Measurements from ENCODE around the gene RSU1. TPM values are rescaled to one million over a fixed set of nuclear protein-coding genes. Genes with fewer than 3 reads are reported as not detected.

The RSU1 gene
- total and polyA plus RNA-seq, 10 of the 15 experiments (the other 5 are each of a cell fraction or from before 2014, with no cell fraction given): 49.2 to 139 (median 81.3) TPM

GRCh38 chr10:16646181-16647059, 170.8 kb downstream of the RSU1 start (continued):
- TF ChIP-seq CHD4 (IDR thresholded peaks at IDR 0.05) (no peak), POLR2AphosphoS2 (IDR thresholded peaks at IDR 0.05; ENCODE audit: low read depth, low read length) (no peak), SMC3 (IDR thresholded peaks at IDR 0.05; ENCODE audit: borderline replicate concordance, low read length) (no peak), CREM (IDR thresholded peaks at IDR 0.05; ENCODE audit: low read depth) (0 out of 2 replicates have a peak, but pooled peaks have one; percentile 10), RB1 (IDR thresholded peaks at IDR 0.05; ENCODE audit: borderline replicate concordance) (no peak), RCOR1 (conservative IDR thresholded peaks at IDR 0.05; ENCODE audit: low read depth, low read length) (no peak), IRF3 (IDR thresholded peaks at IDR 0.05) (no peak), TAF1 (IDR thresholded peaks at IDR 0.05; ENCODE audit: borderline replicate concordance, low read depth, low read length) (no peak), NR2F1 (conservative IDR thresholded peaks at IDR 0.05) (no peak), FOXM1 (IDR thresholded peaks at IDR 0.05; ENCODE audit: low read depth, low read length) (no peak), HCFC1 (IDR thresholded peaks at IDR 0.05; ENCODE audit: low read length) (no peak), NRF1 (conservative IDR thresholded peaks at IDR 0.05; ENCODE audit: low read depth, low read length) (no peak), RAD51 (IDR thresholded peaks at IDR 0.05) (no peak), SP1 (IDR thresholded peaks at IDR 0.05; ENCODE audit: low read depth, low read length) (no peak), BCL11A (IDR thresholded peaks at IDR 0.05; ENCODE audit: low read depth, low read length) (peak; percentile 66; the same call in 1 of the 2 replicates), TCF7 (IDR thresholded peaks at IDR 0.05; ENCODE audit: borderline replicate concordance) (no peak), ASH2L (IDR thresholded peaks at IDR 0.05; ENCODE audit: borderline replicate concordance, low read depth) (no peak), NBN (IDR thresholded peaks at IDR 0.05) (no peak), BCLAF1 (IDR thresholded peaks at IDR 0.05) (no peak), EP300 (IDR thresholded peaks at IDR 0.05; ENCODE audit: borderline replicate concordance in 1 of 2, control insufficient read depth in 1 of 2, low read depth in 2 of 2, low read length in 2 of 2) (peak; percentile 25 to 64; a peak in 3 of 4 replicates), YY1 (IDR thresholded peaks at IDR 0.05; ENCODE audit: low read depth, low read length) (0 out of 2 replicates have a peak, but pooled peaks have one; percentile 38), SMAD1 (IDR thresholded peaks at IDR 0.05; ENCODE audit: low read depth, partially characterized antibody) (no peak), DPF2 (IDR thresholded peaks at IDR 0.05) (no peak), MYC (IDR thresholded peaks at IDR 0.05; ENCODE audit: insufficient read depth, insufficient read length, insufficient replicate concordance, low read length, severe bottlenecking) (no peak)
- TF ChIP-seq, protein P1, sequence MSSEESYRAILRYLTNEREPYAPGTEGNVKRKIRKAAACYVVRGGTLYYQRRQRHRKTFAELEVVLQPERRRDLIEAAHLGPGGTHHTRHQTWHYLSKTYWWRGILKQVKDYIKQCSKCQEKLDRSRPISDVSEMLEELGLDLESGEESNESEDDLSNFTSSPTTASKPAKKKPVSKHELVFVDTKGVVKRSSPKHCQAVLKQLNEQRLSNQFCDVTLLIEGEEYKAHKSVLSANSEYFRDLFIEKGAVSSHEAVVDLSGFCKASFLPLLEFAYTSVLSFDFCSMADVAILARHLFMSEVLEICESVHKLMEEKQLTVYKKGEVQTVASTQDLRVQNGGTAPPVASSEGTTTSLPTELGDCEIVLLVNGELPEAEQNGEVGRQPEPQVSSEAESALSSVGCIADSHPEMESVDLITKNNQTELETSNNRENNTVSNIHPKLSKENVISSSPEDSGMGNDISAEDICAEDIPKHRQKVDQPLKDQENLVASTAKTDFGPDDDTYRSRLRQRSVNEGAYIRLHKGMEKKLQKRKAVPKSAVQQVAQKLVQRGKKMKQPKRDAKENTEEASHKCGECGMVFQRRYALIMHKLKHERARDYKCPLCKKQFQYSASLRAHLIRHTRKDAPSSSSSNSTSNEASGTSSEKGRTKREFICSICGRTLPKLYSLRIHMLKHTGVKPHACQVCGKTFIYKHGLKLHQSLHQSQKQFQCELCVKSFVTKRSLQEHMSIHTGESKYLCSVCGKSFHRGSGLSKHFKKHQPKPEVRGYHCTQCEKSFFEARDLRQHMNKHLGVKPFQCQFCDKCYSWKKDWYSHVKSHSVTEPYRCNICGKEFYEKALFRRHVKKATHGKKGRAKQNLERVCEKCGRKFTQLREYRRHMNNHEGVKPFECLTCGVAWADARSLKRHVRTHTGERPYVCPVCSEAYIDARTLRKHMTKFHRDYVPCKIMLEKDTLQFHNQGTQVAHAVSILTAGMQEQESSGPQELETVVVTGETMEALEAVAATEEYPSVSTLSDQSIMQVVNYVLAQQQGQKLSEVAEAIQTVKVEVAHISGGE (CRISPR knock-in tag; IDR thresholded peaks at IDR 0.05): no peak
